Hippocampal formation (tissue), 2 donors: Measurements from ENCODE around the gene FHIT.
"Not testable (repeated sequence)": the region's sequence is repeated elsewhere in the genome, so short reads cannot be mapped to it uniquely, and the experiment has no call there.

Experiments
- DNase-seq, 2 donors: peaks; one replicate each; lab custom pipeline; 2025; lab: John Stamatoyannopoulos, UW

FHIT gene

DNA sequence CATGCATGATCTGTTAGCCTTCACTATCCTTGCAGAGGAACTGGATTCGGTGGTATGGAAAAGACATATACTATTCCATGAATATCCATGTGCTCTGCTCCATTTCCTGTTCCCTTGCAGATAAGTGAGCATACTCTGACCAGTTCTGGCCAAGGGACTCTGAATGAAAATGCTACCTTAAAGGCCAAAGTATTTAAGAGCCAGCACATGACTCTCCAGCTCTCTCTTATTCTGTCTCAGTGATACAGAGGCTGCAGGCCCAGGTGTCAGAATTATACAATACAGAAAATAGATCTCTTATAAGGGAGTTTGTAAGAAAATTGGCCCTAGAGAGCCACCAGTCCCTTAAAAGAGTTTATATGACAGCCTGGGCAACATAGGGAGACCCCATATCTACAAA is 1421.7 kb downstream of the FHIT start:
- DNase-seq: no peak

DNA sequence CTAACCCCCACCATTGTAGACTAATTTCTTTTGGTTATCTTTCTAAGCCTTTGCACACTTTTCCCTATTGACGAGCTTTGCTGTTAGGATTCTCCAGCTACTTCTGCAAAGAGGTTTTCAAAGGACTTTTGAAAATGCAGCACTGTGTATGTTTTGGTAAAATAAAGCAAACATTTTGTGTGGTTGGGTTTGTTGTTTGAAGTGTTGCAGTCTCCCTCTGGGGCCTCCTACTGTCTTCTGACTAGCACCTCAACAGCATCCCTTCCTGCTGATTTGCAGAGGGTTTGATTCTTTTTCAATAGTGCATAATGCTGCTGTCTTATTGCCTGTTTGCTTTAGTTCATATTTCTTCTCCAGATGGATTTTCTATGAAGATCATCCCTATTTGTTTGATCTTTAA is 1426.4 kb downstream of the FHIT start:
- DNase-seq: no peak

DNA sequence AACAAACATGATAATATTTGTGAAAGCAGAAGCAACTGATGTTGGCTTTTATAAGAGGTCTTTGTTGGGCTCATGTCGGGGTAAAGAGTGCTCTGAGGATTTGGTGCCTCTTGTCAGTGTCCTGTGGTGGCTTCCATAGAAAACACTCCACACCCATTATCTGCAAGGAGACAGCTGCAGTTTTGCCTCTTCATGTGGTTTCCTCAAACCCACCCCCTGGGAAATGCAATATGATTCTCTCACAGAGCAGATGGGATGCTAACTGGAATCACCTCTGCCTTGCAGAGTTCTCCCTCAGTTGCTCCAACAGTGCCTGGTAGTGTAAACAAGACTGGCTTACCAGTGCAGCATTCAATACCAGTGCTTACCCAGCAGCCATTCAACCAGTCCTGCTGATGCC is 1430.0 kb downstream of the FHIT start:
- no peak for DNase-seq

DNA sequence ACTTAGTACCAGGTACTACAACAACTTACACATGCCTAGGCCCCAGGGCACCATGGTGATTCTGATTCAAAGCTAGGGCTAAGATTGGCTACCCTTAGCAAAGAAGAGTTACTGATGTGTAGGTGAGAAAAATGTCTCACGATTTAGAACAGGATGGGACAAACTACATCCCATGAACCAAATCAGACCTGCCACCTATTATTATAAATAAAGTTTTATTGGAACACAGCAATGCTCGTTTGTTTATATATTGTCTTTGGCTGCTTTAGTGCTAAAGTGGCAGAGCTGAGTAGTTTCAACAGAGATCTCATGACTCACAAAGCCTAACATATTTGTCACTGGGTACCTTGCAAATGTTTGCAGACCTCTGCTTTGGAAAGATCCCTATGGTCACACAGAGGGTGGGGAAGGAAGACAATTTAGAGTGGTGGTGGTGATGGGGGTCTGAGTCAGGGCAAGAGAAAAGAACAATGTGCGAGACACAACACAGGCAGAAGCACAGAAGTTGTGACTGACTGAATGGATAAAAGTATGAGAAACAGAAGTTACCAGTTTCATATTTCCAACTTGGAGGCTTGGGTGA is 1430.8 kb downstream of the FHIT start:
- no peak for DNase-seq

DNA sequence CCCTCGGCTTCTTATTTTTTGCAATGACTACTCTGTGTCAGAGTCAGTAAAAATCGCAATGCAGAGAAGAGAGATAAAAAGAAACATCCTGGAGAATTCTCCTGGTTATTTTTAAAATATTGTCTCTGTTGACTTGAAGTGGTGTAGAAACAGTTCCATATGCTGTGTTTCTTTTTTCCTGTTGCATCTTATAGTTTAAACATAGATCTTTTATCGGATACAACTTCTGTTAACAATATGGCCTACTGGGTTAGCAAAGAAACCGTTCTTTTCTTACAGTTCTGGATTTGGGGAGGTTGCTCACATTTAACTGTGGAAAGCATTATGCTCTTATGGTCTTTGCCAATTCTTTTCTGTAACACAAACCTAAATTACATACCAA is 1432.3 kb downstream of the FHIT start:
- no peak for DNase-seq

DNA sequence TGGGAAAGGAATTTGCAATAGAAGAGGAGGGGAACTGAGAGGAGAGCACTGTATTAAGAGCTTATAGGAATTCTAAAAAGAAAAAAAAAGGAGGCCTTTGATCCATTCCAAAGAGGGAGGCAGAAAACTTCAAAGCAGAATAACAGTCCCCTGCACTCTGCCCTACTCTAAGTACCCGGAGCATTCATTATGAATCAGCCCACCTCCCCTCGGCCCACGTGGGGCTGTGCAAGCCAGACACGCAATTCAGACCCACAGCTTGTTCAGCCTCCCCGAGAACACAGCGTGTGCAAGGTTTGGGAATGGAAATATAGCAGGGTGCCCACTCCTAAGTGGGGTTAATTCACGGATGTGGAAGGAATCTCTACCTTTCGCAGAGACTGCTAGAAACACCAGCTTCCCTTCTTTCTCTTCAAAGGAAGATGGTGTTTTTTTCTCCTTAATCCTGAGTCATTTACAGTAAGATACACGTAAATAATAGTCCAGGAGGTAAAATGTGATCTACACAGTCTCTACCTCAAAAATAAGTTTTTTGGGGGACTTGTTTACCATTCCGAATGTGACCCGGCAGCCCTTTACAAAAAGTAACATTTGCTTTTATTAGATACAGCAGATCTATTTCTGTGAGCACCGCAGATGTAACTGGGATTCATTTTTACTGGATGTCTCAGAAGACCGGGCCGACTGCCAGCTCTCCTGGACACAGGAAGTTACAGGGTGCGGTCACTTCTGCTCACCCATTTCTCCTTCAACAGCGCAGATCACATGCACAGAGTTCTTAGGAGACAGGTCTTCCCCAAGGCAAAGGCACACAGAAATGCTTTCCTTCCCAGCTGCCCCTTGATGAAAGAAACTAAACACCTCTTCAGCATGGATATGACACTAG is 1433.0 kb downstream of the FHIT start:
- DNase-seq: no peak

DNA sequence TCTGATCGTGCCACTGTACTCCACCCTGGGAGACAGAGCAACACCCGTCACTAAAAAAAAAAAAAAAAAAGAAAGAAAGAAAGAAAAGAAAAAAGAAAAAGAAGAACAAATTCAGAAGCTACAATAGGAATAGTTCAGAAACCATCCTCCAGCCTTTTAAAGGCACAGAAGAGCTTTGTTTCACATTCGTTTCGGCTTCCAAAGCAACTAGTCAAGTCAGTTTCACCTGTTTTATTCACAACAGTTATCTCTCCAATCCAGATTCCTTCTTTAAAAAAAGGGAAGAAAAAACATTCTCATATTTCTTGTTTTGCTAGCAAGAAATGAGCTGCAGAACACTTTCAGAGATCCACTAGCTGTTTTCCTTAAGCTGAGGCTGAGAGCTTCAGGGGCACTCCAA is 1433.7 kb downstream of the FHIT start:
- no peak for DNase-seq

DNA sequence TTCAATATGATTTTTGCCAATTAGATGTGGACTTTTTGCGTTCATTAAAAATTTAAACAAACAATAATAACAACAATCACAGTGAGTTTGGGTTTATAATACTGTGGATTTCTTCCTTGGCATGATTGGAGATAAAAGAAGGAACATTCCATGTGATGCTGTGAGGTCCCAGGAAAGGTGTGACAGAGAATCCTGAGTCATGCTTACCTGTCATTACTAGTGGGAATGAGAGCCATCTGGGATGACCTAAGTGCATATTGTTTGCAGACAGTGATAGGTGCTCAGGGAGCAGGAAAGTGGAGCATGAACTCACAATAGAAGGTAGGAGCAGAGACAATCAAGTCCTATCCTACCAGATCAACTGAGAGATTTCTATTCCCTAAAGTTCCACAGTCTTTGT is 1434.9 kb downstream of the FHIT start:
- no peak for DNase-seq

DNA sequence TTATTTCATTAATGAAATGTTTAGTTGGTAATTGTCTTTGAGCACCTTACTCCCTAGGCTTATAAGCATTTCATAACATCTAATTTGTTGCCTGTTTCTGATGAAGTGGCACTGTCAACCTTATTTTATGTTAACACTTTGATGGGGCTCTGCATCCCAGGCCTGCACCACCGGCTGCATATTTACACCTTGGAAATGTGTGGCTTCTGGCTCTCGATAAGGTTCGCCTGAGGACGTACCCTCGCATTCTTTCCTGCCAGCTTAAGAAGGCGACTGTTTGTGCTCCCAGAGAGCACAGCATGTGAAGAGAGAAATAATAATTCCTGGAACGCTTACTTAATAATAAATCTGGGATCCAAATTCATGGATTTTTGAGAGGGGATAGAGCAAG is 1438.1 kb downstream of the FHIT start:
- no peak for DNase-seq

DNA sequence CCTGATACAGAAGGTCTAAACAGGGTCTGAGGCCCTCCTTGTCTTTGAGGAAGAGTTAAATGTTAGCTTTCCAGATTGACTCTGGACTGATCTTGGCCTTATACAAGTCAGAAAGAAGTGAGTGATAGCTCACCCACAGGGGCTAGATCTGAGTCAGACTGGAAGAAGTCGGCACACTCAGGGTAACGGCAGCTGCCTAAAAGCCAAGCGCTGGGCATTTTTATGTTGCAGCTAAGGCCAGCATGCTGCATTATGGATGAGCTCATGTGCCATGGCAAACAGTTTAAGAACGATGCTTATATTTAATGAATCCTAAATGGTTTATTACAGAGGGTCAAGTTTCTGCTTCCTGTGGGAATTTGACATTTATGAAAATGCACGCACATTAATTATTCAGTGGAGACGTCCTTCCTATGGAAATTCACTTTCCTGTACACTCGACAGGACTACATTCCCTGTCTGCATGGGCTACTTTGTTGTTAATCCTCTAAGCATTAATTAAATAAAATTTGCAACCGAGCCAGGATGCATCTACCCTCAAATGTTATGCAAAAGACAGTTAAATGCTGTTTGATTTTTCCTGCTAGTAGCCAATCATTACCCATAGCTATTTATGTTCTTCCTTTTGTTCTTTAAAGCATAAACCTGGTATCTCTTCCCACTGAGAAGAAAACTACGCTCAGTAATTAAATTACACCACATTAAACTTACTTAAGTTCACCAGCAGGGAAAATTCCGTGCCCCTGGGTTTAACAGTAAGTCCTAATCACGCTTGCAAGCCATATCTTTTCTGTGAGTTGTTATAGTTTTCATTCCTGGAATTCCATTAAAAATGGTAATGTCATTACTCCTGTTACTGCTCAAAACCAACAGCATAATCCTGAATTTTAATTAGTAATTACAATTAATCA is 1438.8 kb downstream of the FHIT start:
- no peak for DNase-seq

DNA sequence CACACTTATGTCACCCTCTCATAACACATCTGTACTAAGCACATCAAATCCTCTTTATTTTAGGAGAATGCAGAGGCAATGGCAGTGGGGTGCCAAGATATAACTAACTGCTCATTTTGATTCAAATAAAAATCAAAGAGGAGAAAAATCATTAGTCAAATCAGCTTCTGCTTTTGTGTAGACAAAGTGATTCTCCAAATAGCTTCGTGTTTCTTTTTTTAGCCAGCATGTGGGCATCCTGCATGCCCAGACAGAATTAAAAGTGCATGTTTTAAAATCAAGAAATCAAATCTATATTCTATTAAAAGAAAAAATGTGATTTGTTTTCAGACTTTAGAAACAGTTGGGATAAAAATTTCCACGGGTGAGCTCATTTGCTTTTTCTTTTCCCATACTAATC is 1440.1 kb downstream of the FHIT start:
- no peak for DNase-seq

DNA sequence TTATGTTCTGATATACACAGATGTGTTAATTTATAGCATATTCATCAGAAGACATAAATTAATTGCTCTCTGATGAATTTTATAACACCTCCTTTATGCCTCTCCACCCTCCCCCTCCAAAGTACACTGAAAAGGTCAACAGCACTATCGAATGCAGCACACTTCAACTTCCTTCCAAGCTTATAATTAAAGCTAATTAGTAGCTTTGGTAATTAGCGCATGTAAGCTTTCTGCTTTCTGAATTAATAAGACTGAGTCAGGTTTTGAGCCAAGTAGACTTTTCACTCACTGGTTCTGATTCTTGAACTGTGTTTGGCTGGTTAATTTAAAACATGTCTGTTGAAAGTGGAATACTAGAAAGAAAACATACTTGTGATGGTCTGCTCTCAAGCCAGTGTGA is 1440.6 kb downstream of the FHIT start:
- no peak for DNase-seq

DNA sequence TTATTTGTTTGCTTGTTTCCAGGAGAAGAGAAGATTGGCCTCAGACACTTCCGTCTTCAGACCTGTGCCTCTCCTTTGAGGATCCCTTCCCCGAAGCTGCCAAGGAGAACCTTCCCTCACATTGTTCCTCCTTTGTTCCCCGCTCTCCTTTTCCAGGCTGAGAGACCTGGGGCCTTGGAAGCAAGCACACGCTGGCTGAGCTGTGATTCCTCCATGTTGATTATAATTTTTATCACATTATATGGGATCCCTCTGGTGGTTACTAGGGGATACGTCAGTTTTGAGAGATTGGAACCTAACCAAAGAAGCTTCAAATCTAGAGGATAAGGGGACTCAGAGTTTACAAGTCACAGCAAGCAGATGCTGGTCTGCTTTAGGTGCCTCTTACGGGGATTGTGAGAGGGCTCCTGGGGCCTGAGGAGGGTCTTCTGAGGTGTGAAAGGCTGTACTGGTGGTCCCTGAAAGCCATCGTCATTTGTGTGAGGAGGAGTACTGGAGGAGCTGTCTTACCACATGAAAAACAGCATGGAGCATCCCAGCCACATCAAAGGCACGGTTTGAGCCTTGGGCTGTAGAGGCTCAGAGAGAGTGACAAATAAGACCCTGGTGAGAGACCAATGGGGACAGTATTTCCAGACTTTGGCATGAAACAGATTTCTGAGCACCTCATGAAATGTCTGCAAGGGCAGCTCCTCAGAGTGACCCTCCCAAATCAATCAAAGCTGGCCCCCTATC is 1441.4 kb downstream of the FHIT start:
- DNase-seq: peak in 1 of 2 donors; percentile 54

DNA sequence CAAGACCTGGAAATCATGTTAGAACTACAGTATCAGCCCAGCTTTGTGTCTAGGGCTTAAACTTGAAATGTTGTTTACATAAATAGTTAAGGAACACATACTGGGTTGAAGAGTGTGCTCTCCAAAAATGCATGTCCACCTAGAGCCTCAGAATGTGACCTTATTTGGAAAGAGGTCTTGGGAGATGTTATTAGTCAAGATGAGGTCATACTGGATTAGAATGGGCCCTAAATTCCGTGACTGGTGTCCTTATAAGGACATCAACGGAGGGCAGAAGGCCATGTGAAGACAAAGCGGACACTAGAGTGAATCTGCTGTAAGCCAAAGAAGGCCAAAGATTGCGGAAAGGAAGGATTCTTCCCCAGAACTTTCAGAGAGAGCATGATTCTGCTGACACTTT is 1442.2 kb downstream of the FHIT start:
- DNase-seq: no peak

DNA sequence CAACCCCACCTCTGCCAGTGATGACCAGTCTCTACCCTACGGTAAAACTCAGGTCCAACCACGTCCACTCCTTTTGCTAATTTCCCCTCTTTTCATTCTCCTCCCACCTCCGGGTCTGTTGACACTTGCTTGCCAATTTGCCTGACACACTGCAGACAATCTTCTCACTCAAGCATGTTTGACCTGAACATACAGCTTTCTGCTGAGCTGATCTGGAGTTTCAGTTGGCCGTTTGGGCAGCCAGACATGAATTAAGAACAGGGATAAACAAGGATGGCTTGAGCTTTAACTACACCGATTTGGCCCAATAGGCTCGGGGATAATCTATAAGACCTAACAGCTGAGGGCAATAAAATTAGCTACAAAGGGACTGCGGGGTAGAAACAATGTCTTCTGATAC is 1442.8 kb downstream of the FHIT start:
- no peak for DNase-seq

DNA sequence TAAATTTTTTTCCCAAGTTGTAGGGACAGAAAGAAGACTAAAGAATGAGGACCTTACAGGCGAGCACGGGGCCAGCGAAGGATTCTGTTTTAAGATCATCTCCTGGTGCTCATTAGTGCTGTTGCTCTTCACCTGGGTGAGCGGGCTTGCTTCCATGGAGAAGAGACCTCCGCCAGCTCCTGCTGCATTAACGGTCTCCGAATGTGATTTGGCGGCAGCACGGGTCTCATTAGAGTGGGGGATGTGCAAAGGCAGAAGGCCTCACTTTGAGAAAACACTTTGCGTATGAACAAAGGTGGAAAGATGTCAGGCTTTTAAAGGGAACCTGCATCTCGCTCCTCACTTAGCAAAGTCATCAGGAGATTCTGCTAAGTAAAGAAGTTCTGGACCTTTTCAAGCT is 1448.0 kb downstream of the FHIT start:
- DNase-seq: no peak

DNA sequence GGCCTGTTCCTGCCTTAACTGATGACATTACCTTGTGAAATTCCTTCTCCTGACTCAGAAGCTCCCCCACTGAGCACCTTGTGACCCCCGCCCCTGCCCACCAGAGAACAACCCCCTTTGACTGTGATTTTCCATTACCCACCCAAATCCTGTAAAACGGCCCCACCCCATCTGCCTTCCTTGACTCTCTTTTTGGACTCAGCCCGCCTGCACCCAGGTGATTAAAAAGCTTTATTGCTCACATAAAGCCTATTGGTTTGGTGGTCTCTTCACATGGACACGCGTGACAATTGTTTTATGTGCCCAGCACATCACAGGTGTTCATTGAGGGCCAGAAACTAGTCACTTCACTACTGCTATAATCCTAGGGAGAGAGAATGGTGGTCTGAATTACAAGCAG is 1448.8 kb downstream of the FHIT start:
- DNase-seq: not testable (repeated sequence)

DNA sequence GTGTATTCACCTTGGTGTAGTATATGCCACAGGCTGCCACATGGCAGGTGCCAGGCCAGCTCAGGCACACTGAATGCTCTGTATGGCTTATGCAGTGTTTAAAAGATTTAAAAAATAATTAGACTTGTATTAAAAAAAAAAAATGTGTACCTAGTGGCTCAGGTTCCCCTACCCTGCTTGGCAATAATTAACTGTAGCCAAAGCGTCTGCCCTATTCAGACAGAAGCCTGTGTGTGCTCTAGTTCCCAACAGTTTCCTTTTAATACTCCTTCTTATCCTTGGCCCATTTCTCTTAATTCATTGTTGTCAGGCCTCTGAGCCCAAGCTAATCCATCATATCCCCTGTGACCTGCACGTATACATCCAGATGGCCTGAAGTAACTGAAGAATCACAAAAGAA is 1449.2 kb downstream of the FHIT start:
- no peak for DNase-seq

DNA sequence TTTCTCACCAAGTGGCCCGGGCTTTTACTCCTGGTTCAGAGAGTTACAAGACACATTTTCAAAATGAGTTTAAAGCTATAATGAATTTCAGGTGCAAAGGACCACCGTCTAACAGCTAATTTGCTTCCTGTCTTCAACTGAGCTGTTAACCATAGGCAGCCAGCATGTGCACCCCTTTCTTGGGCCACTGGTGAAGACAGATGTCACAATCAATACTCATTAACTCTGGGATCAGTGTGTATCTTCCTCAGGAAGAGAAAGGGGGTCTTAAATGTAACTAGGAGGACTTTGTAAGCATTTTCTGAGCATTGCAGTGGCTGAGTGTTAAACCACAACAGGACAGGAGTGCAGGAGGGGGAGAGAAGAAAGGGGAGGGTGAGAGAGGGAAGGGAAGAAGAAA is 1450.8 kb downstream of the FHIT start:
- DNase-seq: no peak

DNA sequence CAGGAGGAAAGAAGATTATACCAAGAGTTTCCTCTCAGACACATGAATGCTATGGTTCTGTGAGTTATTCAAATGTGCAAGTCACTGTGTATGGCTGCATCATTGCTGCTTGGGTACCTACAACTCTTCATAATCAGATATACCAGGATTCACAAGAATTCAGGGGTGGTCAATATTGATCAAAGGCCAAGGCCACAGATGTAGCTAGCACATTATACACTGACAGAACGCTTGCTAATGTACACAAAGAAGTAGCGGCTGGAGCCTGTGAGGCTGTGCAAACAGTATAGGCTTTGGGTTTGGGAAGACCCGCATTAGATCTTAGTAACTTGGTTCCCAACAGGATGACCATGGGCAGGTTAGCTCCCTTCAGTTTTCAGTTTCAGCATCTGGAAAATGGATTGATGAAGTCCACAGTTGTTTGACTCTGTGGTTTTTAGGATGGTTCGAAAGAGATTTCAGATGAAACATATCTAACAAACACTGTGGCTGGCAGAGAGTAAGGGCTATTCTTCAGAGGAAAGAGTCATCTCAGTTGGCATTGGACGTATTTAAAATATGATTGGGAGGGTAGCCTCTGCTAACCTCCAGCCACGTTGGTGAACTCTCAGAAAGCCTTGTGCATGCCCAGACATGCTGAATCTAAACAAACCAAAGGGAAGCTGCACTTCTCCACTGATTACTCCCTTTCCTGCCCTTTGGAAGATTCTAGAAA is 1452.7 kb downstream of the FHIT start:
- no peak for DNase-seq

DNA sequence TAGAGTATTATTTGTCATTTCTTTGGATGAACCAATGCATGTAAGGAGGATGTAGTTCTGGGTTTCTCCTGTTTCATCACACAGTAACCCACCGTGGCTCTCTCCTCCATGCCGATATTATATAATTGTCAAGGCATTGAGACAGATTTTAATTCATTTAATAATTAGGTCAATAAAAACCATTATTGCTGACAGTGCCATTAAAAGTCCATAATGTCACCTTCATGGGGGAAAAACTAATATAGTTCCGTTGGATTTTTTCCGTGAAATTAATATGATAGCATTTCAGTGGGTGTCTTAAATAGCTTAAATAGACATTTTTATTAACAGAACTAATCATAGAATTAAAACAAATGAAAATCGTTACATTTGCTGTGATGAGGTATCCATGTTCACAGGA is 1453.7 kb downstream of the FHIT start:
- DNase-seq: no peak
